Activated naive CD4-positive, alpha-beta T cell treated with anti-CD3 and anti-CD28 coated beads, Interleukin-2, amount 50 U/mL, for 24 hours (primary cell): ENCODE measurements around the gene AGAP1.

ENCODE experiments used
- H3K27ac Mint-ChIP-seq: one replicate; pipeline ENCODE4 v1.8.0; 2021; ENCODE audit warnings: mild to moderate bottlenecking, mixed read lengths
- H3K27me3 Mint-ChIP-seq: one replicate; pipeline ENCODE4 v1.8.0; 2021; ENCODE audit warnings: mixed read lengths
- H3K36me3 Mint-ChIP-seq: one replicate; pipeline ENCODE4 v1.8.0; 2021; ENCODE audit warnings: mixed read lengths
- H3K4me1 Mint-ChIP-seq: one replicate; pipeline ENCODE4 v1.8.0; 2021; ENCODE audit warnings: mixed read lengths
- H3K4me3 Mint-ChIP-seq: one replicate; pipeline ENCODE4 v1.8.0; 2021; ENCODE audit warnings: mild to moderate bottlenecking, mixed read lengths
- H3K9me3 Mint-ChIP-seq: one replicate; pipeline ENCODE4 v1.8.0; 2021; ENCODE audit warnings: mixed read lengths

AGAP1 gene

DNA sequence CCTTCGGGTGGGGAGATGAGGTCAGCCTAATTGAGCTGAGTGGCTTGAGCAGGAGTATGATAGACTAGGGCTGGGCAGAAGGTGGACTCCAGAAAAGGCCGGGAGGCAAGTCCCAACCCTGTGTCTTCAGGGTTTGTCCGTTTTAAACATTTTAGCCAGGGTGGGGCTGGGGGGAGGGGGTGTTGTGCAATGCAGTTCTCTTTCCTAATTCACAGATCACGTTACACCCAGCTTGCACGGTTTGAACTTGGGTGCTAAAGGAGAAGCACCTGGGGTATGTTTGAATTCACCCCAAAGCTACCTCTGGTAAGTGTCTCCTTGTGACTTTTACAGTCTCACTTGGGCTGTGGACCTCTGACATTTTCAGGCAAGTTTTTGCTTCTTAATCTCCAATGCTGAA, 233.3 kb downstream of the AGAP1 start:
- Mint-ChIP-seq H3K4me1 (no peaks in the 10 kb centered on the region), H3K36me3 (no peaks in the 10 kb centered on the region), H3K27ac (no peak overlapping the region), H3K4me3 (no peak overlapping the region), H3K27me3 (no peaks in the 10 kb centered on the region), H3K9me3 (no peaks in the 10 kb centered on the region)

DNA sequence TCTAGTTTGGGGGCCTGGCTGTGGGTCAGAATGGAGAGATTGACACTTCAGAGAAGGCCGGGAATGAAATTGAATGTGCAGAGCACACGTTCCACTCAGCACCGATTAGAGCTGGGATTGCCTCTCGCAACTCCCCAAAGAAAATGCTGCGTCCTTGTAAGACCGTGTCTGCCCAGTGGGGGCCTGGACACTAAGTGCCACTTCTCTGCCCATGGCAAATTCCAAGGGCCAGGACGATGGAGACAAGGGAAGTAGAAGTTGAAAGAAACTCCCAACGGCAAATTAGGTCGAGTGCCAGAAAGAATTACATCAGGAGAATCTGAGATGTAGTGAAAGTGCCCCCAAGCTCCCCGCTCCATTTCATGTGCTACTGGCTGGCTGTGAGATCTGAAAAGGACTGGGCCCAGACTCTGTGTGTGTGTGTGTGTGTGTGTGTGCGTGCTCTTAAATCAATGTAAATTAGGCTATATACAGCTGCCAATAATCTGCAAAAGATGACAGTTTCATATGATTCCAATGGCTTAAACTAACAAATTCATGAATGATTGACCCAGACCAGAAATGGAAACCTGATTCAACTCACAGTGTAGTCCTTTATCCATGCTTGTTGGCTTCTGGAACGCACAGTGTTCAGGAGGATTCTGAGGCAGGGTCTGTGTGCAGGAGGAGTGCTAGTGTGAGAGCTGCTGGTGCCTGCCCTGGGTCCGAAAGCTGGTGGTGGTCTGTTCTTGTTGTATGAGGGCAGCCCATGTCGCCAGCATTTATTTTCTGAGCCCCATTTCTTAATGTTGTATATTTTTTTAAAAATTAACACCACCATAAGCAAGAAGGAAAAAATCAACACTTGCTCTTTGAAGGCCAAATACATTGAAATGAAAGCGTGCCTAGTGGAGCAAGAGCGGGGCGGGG, 234.3 kb downstream of the AGAP1 start:
- H3K4me1 Mint-ChIP-seq, result no peaks in the 10 kb centered on the region
- no peak overlapping the region for H3K4me3 Mint-ChIP-seq
- H3K27ac Mint-ChIP-seq, result no peak overlapping the region
- H3K9me3 Mint-ChIP-seq, result no peaks in the 10 kb centered on the region
- H3K27me3 Mint-ChIP-seq, result no peaks in the 10 kb centered on the region
- H3K36me3 Mint-ChIP-seq, result no peaks in the 10 kb centered on the region

DNA sequence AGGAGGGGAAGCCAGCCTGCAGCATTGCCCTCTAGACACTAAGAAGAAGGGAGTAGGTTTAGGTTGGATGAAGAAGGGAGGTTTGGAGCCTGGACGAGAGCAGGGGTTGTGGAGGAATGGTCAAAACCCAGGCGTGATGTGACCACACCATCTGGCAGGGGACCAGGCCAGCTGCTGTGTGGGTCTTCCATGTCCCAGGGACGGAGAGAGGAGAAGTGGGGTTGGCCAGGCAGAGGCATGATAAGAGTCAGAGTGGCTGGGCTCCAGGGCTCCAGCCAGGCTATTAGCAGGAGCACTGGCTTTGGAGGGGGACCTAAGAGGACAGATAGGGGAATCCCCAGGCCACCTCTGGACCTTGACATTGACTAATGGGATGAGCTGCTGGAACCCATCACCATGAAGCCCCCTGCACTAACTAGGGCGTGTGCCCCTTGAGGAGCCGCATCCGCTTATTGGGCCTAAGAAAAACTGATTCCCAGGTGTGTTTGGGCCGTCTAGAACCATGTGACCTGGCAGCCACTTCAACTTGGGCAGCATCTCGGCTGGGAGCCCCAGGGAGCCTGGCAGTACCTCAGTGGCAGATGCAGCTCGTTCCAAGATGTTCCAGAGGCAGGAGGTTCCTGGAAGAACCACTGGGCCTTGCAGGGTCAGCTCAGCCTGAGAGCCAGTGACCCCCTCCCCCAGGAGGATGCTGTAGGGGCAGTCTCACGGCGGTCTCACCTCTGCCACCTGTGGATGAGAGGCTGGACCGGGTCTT, 235.1 kb downstream of the AGAP1 start:
- Mint-ChIP-seq H3K27ac (no peak overlapping the region), H3K36me3 (no peaks in the 10 kb centered on the region), H3K4me1 (no peaks in the 10 kb centered on the region), H3K9me3 (no peaks in the 10 kb centered on the region), H3K4me3 (no peak overlapping the region), H3K27me3 (no peaks in the 10 kb centered on the region)

DNA sequence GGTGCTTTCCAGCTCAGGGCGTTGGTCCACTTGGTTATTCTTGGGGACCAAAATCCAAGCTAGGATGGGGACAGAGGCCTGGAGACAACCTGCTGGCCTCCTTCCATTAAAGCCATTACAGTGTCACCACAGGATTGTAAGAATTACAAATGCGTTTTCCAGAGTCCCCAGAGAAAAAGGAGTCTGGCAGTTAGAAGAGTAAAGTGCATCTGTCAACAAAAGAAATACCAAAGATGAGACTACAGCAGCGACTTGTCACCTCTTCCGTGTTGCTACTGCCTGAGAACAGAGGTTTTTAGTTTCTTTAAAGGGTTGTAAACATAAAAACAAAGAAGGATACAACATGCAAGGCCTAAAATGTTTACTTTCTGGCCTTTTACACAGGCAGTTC, 235.7 kb downstream of the AGAP1 start:
- Mint-ChIP-seq H3K4me3 (no peak overlapping the region), H3K27ac (no peak overlapping the region), H3K36me3 (no peaks in the 10 kb centered on the region), H3K27me3 (no peaks in the 10 kb centered on the region), H3K4me1 (no peaks in the 10 kb centered on the region), H3K9me3 (no peaks in the 10 kb centered on the region)

DNA sequence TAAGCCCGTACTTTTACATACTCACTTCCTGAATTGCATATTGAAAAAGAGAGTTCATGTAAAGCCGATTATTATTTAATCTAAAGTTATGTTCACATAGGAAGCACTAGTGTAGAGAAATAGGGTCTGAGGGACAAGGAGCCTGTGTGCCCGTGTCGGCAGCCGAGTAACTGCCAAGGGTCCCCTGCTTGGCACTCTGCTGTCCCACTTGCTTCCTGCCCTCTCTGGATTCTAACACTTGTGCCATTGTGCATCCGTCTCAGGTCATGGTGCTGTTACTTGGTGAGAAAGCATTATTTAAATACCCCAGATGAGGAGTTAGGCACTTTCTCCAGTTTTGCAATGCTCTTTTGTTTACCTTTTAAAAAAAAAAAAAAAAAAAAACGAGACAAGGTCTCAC, 236.3 kb downstream of the AGAP1 start:
- Mint-ChIP-seq H3K36me3 (no peaks in the 10 kb centered on the region), H3K4me1 (no peaks in the 10 kb centered on the region), H3K27ac (no peak overlapping the region), H3K9me3 (no peaks in the 10 kb centered on the region), H3K27me3 (no peaks in the 10 kb centered on the region), H3K4me3 (no peak overlapping the region)

DNA sequence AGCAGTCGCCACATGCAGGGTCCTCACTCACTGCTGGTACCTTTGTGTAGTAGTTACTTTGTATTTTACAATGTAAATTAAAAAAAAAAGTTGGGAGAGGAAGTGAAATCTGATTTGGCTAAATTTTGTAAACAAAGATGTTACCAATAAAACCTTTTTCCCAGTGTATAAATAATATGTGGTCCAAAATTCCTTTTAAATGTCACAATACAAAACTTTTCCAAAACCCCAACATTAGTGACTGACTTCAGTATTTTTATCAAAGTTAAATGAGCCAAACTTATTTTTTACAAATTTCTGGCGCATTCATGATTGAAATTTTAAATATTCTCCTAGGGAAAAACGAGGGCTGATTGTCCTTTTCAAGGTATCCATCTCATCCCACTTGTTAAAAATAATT, 239.9 kb downstream of the AGAP1 start:
- no peak overlapping the region for H3K27ac Mint-ChIP-seq
- no peak overlapping the region for H3K4me3 Mint-ChIP-seq
- no peaks in the 10 kb centered on the region for H3K4me1 Mint-ChIP-seq
- no peaks in the 10 kb centered on the region for H3K27me3 Mint-ChIP-seq
- H3K9me3 Mint-ChIP-seq, result no peaks in the 10 kb centered on the region
- H3K36me3 Mint-ChIP-seq, result no peaks in the 10 kb centered on the region

DNA sequence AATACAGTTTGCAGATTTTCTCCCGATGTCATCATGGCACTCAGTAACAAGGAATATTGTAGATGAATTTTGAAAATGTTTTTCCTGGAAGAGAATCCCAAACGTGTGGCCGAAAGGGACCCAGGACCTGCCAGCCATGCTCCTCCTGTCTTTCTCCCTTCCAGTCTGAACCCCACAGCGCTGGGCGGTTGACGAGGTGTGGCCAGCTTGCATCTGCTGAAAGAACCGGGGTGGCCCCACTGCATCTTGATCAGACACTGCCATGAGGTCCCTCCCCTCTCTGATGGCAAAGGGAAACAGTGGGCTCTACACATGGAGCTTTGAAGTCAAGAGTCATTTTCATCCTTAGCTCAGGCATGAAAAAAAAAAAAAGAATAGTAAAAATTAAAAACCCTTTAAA, 240.3 kb downstream of the AGAP1 start:
- no peak overlapping the region for H3K27ac Mint-ChIP-seq
- no peak overlapping the region for H3K4me3 Mint-ChIP-seq
- H3K4me1 Mint-ChIP-seq, result no peaks in the 10 kb centered on the region
- H3K9me3 Mint-ChIP-seq, result no peaks in the 10 kb centered on the region
- no peaks in the 10 kb centered on the region for H3K27me3 Mint-ChIP-seq
- H3K36me3 Mint-ChIP-seq, result no peaks in the 10 kb centered on the region

DNA sequence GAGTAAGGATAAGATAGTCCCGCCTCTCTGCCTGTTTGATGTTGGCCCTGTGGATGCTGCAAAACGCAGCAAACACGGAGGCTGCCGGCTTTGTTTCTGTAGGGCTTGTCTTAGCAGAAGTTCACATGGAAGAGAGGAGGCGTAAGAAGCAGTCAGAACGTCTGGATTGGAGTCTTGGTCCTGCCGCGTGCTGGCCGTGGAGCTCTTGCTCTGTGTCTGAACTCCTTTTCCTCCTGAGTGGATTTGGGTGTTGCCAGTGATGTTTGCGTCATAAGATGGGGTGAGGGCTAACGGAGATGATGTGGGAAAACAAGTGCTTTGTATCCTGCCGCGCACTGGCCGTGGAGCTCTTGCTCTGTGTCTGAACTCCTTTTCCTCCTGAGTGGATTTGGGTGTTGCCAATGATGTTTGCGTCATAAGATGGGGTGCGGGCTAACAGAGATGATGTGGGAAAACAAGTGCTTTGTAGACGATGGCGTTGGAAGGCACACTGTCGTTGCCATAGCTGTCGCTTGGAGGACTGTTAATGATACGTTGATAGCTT, 240.9 kb downstream of the AGAP1 start:
- no peaks in the 10 kb centered on the region for H3K9me3 Mint-ChIP-seq
- no peak overlapping the region for H3K27ac Mint-ChIP-seq
- H3K27me3 Mint-ChIP-seq, result no peaks in the 10 kb centered on the region
- H3K4me3 Mint-ChIP-seq, result no peak overlapping the region
- H3K4me1 Mint-ChIP-seq, result no peaks in the 10 kb centered on the region
- H3K36me3 Mint-ChIP-seq, result no peaks in the 10 kb centered on the region

DNA sequence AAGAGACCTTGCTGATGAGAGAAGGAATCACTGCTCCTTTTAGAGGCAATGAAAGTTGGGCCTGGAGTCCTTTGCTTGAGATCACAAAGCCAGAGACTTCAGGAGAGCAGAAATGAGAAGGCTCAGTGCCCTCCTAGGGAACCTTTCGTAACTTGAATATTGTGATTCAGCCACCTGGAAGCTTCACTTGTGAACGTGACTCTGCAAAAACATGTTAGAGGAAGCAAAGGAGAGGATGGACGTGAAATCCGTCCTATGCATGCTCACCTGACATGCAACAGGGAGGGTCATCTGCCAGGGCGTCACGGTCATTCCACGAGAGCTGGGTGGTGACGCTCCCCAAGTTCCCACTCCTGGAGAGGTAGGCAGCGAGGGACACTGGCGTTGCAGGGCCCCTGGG, 243.6 kb downstream of the AGAP1 start:
- Mint-ChIP-seq H3K9me3 (no peaks in the 10 kb centered on the region), H3K27ac (no peak overlapping the region), H3K4me3 (no peak overlapping the region), H3K27me3 (peaks cover 1% of the 10 kb centered on the region), H3K4me1 (no peaks in the 10 kb centered on the region), H3K36me3 (no peaks in the 10 kb centered on the region)

DNA sequence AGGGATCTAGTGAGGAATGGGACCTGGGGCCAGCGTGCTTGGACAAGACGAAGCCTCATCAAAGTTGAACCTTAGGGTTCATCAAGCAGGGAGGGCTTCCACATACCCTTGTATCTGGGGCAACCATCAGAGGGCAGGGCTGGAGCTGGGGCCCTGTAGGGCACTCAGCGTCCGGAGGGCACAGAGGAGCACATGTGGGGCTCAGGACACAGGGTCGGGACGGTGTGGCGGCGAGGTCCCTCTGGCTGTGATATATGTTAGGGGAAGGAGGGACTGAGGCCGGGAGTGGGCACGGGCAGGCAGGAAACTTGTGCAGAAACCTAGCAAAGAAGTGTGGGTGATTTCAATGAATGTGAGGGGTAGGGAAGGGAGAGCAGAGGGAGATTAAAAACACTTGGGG, 244.0 kb downstream of the AGAP1 start:
- no peak overlapping the region for H3K4me3 Mint-ChIP-seq
- peaks cover 1% of the 10 kb centered on the region for H3K27me3 Mint-ChIP-seq
- no peaks in the 10 kb centered on the region for H3K4me1 Mint-ChIP-seq
- H3K36me3 Mint-ChIP-seq, result no peaks in the 10 kb centered on the region
- no peaks in the 10 kb centered on the region for H3K9me3 Mint-ChIP-seq
- no peak overlapping the region for H3K27ac Mint-ChIP-seq

DNA sequence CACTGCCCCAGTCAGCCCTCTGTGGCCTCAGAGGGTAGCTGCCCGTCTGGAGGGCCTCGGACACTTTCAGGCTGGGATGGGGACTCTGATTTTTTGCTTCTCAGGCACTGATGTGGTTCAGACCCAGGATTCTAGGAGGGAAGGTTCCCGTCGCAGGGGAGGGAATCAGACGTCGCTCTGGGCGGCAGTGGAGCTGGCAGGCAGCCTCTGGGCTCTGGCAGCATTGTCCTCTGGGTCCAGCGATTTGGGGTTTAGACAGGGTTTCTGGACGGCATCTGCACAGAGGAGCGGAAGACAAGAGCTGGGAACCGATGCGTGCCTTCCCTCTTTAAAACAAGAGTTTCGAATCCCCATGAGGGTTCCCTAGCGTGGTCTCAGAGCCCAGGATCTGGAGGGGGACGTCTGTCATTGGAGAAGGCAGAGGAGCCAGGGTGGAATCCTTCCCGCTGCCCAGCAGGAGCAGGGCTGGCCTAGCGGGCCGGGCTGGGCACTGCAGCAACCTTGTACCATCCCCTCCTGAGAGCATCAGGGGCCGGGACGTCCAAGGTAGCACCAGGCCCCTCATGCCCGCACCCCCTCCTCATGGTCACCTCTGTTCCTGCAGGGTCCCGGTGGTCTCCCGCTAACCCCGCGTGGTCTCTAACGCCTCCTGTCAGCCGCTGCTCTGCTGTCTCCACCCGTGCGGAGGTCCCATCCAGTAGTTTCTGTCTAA, 246.0 kb downstream of the AGAP1 start:
- Mint-ChIP-seq H3K4me3 (no peak overlapping the region), H3K27me3 (peaks cover 1% of the 10 kb centered on the region), H3K4me1 (no peaks in the 10 kb centered on the region), H3K27ac (no peak overlapping the region), H3K36me3 (no peaks in the 10 kb centered on the region), H3K9me3 (no peaks in the 10 kb centered on the region)

DNA sequence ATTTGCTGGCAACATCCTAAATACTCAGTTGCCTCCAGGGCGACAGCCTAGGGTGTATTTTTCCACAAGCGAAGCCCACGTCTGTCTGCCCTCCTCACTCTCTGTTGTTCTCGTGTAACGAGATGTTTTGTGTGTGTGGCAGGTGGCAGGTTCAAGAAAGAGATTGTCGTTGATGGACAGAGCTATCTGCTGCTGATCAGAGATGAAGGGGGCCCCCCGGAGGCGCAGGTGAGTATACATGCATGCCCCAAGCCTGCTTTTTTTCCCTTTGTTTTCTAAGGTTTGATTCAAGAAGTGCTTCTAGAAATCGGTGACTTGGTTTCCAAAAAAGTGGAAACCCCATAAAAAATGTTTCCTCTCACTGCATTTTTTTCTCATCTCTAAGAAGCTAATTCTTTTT, 247.0 kb downstream of the AGAP1 start:
- Mint-ChIP-seq H3K36me3 (no peaks in the 10 kb centered on the region), H3K27ac (no peak overlapping the region), H3K4me1 (no peaks in the 10 kb centered on the region), H3K9me3 (no peaks in the 10 kb centered on the region), H3K27me3 (peaks cover 1% of the 10 kb centered on the region), H3K4me3 (no peak overlapping the region)

DNA sequence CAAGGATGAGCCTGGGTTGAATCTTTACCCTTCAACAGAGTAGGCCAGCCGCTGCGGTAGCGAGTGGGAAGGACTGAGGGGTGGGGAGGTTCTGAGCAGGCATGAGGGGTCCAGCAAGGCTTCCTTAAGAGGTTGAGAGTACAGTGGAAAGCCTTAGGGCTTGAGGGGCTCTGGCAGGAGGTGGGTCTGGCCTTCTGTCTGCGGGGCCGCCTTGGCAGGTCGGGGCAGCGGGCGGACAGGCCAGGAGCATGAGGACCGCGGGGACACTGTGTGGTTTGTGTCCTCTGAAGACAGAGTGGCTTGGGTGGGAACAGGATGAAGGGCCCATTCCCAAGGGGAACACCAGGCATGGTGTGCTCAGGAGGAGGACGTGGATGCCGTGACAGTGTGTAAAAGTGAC, 250.3 kb downstream of the AGAP1 start:
- peaks cover 1% of the 10 kb centered on the region for H3K27me3 Mint-ChIP-seq
- no peak overlapping the region for H3K27ac Mint-ChIP-seq
- no peaks in the 10 kb centered on the region for H3K4me1 Mint-ChIP-seq
- no peaks in the 10 kb centered on the region for H3K9me3 Mint-ChIP-seq
- H3K36me3 Mint-ChIP-seq, result no peaks in the 10 kb centered on the region
- H3K4me3 Mint-ChIP-seq, result no peak overlapping the region

DNA sequence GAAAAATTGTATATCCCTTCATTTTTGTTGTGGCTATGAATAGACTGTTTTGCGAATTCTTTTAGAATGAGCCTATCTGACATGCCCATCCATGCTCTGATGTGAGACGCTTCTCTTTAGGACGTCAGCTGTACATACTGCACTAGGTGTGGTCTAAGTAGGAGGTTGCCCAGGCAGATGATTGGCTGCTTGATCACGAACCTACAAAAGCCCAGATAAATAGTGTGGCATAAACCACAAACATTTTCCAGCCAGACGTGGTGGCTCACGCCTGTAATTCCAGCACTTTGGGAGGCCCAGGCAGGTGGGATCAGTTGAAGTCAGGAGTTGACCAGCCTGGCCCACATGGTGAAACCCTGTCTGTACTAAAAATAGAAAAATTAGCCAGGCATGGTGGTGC, 251.8 kb downstream of the AGAP1 start:
- H3K36me3 Mint-ChIP-seq, result no peaks in the 10 kb centered on the region
- no peak overlapping the region for H3K27ac Mint-ChIP-seq
- H3K27me3 Mint-ChIP-seq, result no peaks in the 10 kb centered on the region
- no peaks in the 10 kb centered on the region for H3K4me1 Mint-ChIP-seq
- no peaks in the 10 kb centered on the region for H3K9me3 Mint-ChIP-seq
- no peak overlapping the region for H3K4me3 Mint-ChIP-seq

DNA sequence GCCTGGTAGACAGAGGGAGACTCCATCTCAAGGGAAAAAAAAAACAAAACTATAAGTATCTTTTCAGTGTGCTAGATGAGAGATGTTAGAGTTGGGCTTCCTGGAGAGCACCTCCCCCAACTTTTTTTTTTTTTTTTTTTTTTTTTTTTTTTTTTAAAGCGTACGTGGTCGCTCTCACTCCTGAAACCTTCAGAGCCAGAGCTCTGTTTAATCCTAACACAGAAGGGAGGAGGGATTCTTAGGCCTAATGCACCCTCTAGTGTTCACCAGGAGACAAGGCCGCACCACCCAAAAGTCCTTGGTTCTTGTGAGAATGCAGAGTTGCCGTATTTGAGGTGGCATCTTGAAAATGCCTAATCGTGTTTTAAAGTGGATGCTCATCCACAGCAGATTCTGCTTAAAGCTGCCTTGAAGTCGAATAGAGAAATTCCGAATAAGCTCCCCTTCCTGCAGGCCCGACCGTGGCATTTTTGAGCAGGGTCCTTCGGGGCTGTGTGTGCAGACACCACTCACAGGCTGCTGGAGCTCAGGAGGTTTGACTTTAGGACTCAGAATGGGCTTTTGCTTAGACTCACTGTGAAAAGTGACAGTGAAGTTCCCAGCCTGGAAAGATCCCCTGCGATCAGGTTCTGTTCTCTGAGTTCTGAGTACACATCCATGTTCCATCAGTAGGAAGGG, 252.6 kb downstream of the AGAP1 start:
- H3K4me3 Mint-ChIP-seq, result no peak overlapping the region
- H3K36me3 Mint-ChIP-seq, result no peaks in the 10 kb centered on the region
- H3K27ac Mint-ChIP-seq, result no peak overlapping the region
- H3K4me1 Mint-ChIP-seq, result no peaks in the 10 kb centered on the region
- peaks cover 1% of the 10 kb centered on the region for H3K27me3 Mint-ChIP-seq
- no peaks in the 10 kb centered on the region for H3K9me3 Mint-ChIP-seq
